ENCODE measurements around the gene C5orf46.
A peak's percentile ranks its signal among the peaks of the same experiment; 100 is the strongest.
"Not testable (repeated sequence)": the region's sequence is repeated elsewhere in the genome, so short reads cannot be mapped to it uniquely, and the experiment has no call there.

Gene C5orf46

GRCh38 chr5:147893820-147894219, 12.5 kb downstream of the C5orf46 start:
- DNase-seq, result no peak

GRCh38 chr5:147892696-147893296, 13.5 kb downstream of the C5orf46 start:
- no peak for DNase-seq

GRCh38 chr5:147887930-147888329, 18.4 kb downstream of the C5orf46 start:
- no peak for DNase-seq

- DNase-seq, result peak; percentile 36
These were observed 19.2 kb downstream of the C5orf46 start for GRCh38 chr5:147887026-147887627.

GRCh38 chr5:147882586-147883313, 23.6 kb downstream of the C5orf46 start:
- no peak for DNase-seq

GRCh38 chr5:147880487-147880886, 25.9 kb downstream of the C5orf46 start:
- no peak for DNase-seq

GRCh38 chr5:147879784-147880183, 26.6 kb downstream of the C5orf46 start:
- no peak for DNase-seq

- no peak for DNase-seq
These were observed 28.1 kb downstream of the C5orf46 start, which contains the start of gene SCGB3A2 for GRCh38 chr5:147878066-147878759. Gene SCGB3A2, plus strand, starts transcription at chr5:147878711. Its CDS starts 93 bp downstream, at chr5:147878804.

- DNase-seq, result no peak
These were observed 29.7 kb downstream of the C5orf46 start for GRCh38 chr5:147876626-147877025.

GRCh38 chr5:147876141-147876540, 30.2 kb downstream of the C5orf46 start:
- DNase-seq, result no peak

GRCh38 chr5:147874910-147875367, 31.4 kb downstream of the C5orf46 start:
- no peak for DNase-seq

- DNase-seq, result not testable (repeated sequence)
These were observed 32.0 kb downstream of the C5orf46 start for GRCh38 chr5:147874118-147874875.

GRCh38 chr5:147872744-147873435, 33.4 kb downstream of the C5orf46 start:
- DNase-seq, result not testable (repeated sequence)

GRCh38 chr5:147871980-147872549, 34.3 kb downstream of the C5orf46 start:
- not testable (repeated sequence) for DNase-seq

GRCh38 chr5:147869892-147870291, 36.4 kb downstream of the C5orf46 start:
- not testable (repeated sequence) for DNase-seq

GRCh38 chr5:147869112-147869511, 37.2 kb downstream of the C5orf46 start:
- DNase-seq, result no peak

GRCh38 chr5:147863454-147864158, 42.7 kb downstream of the C5orf46 start:
- no peak for DNase-seq

- DNase-seq, result no peak
These were observed 45.7 kb downstream of the C5orf46 start for GRCh38 chr5:147860641-147861025.

- DNase-seq, result peak; percentile 20
These were observed 46.2 kb downstream of the C5orf46 start for GRCh38 chr5:147859962-147860640.

- no peak for DNase-seq
These were observed 47.8 kb downstream of the C5orf46 start for GRCh38 chr5:147858565-147858964.

Measured in NCI-H2171 treated with DMSO at 0.1 percent for 48 hours (cell line).